Adipose tissue (tissue), 3 donors: ENCODE results near the gene SLC22A31. TPM values are rescaled to one million over a fixed set of nuclear protein-coding genes. Genes with fewer than 3 reads are reported as not detected.
"Not testable (repeated sequence)": the region's sequence is repeated elsewhere in the genome, so short reads cannot be mapped to it uniquely, and the experiment has no call there.

Experiments used
- H3K27ac ChIP-seq: one replicate; pipeline ENCODE4 v1.5.1; 2013; ENCODE audit warnings: low read depth, low read length
- WGBS, 3 donors: extraction: QIAGEN DNeasy Blood & Tissue Kit; methylation state at CpG; one replicate each; pipeline ENCODE4 v1.1.7; 2013; 5-methylcytosine and 5-hydroxymethylcytosine counted together
- polyA plus RNA-seq, 3 donors: library from polyadenylated mRNA; stranded (reverse); fragments of 200-250 nt; gene quantifications; one replicate each; pipeline ENCODE4 v1.2.3, GENCODE V29; 2013
- donor health status: healthy with polysubstance abuse.
- donor health status: Bipolar disorder and iron deficiency.
- donor health status: healthy.

Gene SLC22A31
- polyA plus RNA-seq, 3 donors, result 0.59 to 1.1 TPM; not detected in 1

DNA sequence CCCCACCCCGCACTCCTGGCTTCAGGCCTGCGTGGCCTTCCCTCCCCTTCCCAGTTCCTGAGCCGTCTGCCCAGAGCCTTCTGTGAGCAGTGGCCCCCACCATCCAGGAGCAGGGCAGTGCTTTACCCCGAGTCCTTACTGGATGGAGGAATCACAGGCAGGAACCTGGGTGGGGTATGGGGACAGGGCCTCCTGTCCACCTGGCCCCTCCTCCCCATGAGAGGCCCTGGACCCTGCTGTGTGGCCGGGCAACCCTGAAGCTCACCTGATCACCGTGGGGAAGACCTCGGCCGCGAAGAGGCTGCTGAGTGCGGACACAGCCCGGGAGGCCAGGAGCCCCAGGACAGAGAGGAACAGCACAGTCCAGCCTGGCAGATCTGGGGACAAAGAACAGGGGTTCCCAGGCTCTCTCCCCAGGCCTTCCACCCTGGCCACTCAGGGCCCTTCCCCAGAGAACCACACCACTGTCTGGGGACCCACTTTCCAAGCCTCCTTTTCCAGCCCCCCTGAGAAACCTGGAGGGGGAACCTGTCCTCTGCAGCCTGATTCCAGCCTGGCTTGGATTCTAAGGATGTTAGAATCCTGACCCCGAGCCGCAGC, 3.2 kb downstream of the SLC22A31 start:
- WGBS, 3 donors, result 85 to 94% (median 87%) methylated on average over 13 of the region's 13 CpGs
- H3K27ac ChIP-seq, result no peak overlapping the region

- no peak overlapping the region for H3K27ac ChIP-seq
- 86 to 92% (median 86%) methylated on average over 19 to 21 of the region's 21 CpGs for WGBS, 3 donors
Measured at GRCh38 chr16:89195521-89196171, 4.7 kb downstream of the SLC22A31 start.

- H3K27ac ChIP-seq, result no peak overlapping the region
- WGBS, 3 donors, result 74 to 87% (median 80%) methylated on average over 39 to 45 of the region's 45 CpGs
Measured at GRCh38 chr16:89194340-89195311, 5.7 kb downstream of the SLC22A31 start.

DNA sequence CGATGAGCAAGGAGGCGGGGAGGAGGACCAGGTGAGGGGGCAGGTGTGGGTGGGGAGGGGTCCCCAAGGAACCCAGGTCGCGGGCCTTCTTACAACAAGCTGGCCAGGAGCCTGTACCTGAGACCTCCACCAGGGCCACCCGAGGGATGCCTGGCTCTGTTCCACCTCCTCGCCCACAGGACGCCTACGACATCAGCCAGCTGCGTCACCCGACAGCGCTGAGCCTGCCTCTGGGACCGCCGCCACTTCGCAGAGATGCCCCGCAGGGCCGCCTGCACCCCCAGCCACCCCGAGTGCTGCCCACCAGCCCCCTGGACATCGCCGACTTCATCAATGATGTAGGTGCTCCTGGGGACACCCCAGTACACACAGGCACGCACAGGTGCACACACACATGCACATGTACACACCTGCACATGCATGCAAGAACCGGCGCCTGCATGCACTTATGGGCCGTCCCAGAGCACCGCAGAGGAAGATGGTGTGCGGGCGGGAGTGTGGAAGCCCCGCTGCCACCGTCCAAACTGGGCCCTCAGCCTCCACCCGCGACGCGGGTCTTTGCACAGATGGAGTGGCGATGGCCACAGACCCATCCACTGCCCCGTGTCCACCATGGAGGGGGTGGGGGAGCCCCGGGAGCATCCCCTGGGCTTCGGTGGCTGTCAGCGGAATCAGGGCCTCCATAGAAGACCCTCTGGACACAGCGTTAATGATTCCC, 6.6 kb downstream of the SLC22A31 start:
- H3K27ac ChIP-seq, result no peak overlapping the region
- WGBS, 3 donors, result 66 to 73% (median 71%) methylated on average over 38 of the region's 38 CpGs

- no peak overlapping the region for H3K27ac ChIP-seq
- 8 to 13% (median 9%) methylated on average over 29 to 39 of the region's 39 CpGs for WGBS, 3 donors
Measured at GRCh38 chr16:89192956-89193575, 7.3 kb downstream of the SLC22A31 start.

- not testable (repeated sequence) for H3K27ac ChIP-seq
- 3 to 4% (median 3%) methylated on average over 31 to 62 of the region's 63 CpGs for WGBS, 3 donors
Measured at GRCh38 chr16:89192186-89192955, 8.0 kb downstream of the SLC22A31 start.

- whole genome bisulfite sequencing, 3 donors, result 1 to 9% (median 1%) methylated on average over 13 to 19 of the region's 19 CpGs
- no peak overlapping the region for H3K27ac ChIP-seq
Measured at GRCh38 chr16:89191901-89192185, 8.5 kb downstream of the SLC22A31 start.

DNA sequence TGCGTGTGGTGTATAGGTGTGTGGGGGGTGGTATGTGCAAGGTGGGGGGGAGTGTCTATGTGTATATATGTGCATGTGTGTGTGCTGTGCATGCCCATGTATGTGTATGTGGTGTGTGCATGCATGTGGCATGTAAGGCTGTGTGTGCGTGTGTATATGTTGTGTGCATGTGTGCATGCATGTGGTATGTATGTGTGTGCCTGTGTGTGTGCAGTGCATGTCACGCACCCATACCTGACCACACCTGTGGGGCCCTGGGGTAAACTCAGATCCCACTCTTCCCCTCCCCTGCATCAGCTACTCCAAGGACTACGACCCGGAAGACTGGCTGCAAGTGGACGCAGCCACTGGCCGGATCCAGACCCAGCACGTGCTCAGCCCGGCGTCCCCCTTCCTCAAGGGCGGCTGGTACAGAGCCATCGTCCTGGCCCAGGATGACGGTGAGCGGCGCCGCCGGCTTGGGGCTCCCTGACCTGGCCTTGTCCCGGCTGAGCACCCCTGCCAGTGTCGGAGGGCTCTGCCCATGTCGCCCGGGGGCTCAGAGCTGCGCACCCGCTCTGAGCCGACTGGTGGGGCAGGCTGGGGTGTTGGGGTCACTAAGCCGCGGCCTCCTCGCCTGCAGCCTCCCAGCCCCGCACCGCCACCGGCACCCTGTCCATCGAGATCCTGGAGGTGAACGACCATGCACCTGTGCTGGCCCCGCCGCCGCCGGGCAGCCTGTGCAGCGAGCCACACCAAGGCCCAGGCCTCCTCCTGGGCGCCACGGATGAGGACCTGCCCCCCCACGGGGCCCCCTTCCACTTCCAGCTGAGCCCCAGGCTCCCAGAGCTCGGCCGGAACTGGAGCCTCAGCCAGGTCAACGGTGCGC, 9.1 kb downstream of the SLC22A31 start:
- WGBS, 3 donors, result 47 to 59% (median 58%) methylated on average over 31 to 44 of the region's 44 CpGs
- H3K27ac ChIP-seq, result no peak overlapping the region

- H3K27ac ChIP-seq, result no peak overlapping the region
- WGBS, 3 donors, result 59 to 72% (median 61%) methylated on average over 28 of the region's 28 CpGs
Measured at GRCh38 chr16:89190150-89190958, 10.0 kb downstream of the SLC22A31 start.

DNA sequence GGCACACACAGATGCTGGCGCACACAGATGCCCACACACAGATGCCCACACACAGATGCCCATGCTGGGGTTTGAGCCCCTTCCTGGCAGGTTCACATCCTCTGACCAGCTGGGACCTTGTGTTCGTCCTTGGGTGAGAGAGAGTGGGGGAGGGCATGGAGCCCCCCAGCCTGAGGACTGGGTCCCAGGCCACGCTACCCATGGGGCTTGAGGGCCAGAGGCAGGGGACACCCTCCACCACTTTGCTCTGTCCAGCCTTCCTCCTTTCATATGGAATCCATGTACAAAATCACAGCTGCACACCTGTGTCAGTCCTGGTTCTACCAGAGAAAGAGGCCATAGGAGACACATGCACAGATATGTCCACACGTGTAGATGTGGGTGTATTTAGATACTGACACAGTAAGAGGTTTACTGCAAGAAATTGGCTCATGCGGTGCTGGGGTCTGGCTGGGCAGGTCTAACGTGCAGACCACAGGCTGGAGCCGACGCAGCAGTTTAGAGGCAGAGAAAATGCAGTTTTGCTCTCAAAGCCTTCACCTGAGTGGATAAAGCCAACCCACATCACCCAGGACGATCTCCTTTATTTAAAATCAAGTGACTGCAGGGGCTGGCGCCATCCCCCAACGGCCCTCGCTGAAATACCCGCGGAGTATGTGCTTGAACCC, 10.8 kb downstream of the SLC22A31 start:
- 55 to 64% (median 59%) methylated on average over 14 of the region's 14 CpGs for WGBS, 3 donors
- no peak overlapping the region for H3K27ac ChIP-seq

- not testable (repeated sequence) for H3K27ac ChIP-seq
- 93 to 95% (median 95%) methylated on average over 25 of the region's 25 CpGs for WGBS, 3 donors
Measured at GRCh38 chr16:89188471-89189357, 11.6 kb downstream of the SLC22A31 start.

GRCh38 chr16:89187770-89188392, 12.5 kb downstream of the SLC22A31 start:
- no peak overlapping the region for H3K27ac ChIP-seq
- whole genome bisulfite sequencing, 3 donors, result 67 to 71% (median 68%) methylated on average over 19 of the region's 19 CpGs

- H3K27ac ChIP-seq, result no peak overlapping the region
- WGBS, 3 donors, result 59 to 66% (median 63%) methylated on average over 18 to 19 of the region's 19 CpGs
Measured at GRCh38 chr16:89187032-89187769, 13.1 kb downstream of the SLC22A31 start.
